T-helper 17 cell (primary cell): ENCODE data around the gene RAPGEF6. TPM values are rescaled to one million over a fixed set of nuclear protein-coding genes. Genes with fewer than 3 reads are reported as not detected.

Experiments
- ATAC-seq: fragments of 150-1000 bp; cut with Tn5 transposase; 2 replicates; pipeline ENCODE4 v1.10.0; 2021; ENCODE audit warnings: mild to moderate bottlenecking, moderate library complexity
- DNase-seq, 3 donors: peaks; one replicate each; pipeline versions ENCODE4 v3.0.0 to v3.0.0-alpha.2; 2020 to 2021
- H3K9me3 ChIP-seq: one replicate; pipeline ENCODE4 v1.7.0; 2013; ENCODE audit warnings: low read length, mild to moderate bottlenecking; ENCODE audit not compliant: control insufficient read depth, poor library complexity, severe bottlenecking
- H3K27ac Mint-ChIP-seq: one replicate; pipeline ENCODE4 v1.8.0; 2022; ENCODE audit warnings: mild to moderate bottlenecking, moderate library complexity, mixed read lengths
- H3K27me3 Mint-ChIP-seq: one replicate; pipeline ENCODE4 v1.8.0; 2022; ENCODE audit warnings: mixed read lengths
- H3K36me3 Mint-ChIP-seq: one replicate; pipeline ENCODE4 v1.8.0; 2022; ENCODE audit warnings: low read depth, mixed read lengths
- H3K4me1 Mint-ChIP-seq: one replicate; pipeline ENCODE4 v1.8.0; 2022; ENCODE audit warnings: mild to moderate bottlenecking, mixed read lengths
- H3K4me3 Mint-ChIP-seq: one replicate; pipeline ENCODE4 v1.8.0; 2022; ENCODE audit warnings: mild to moderate bottlenecking, moderate library complexity, mixed read lengths
- total RNA-seq, 4 donors: library from RNA in 2 of 4; stranded (reverse) in 2 of 4; gene quantifications; one replicate each; pipeline ENCODE4 v1.2.3 and lab custom pipeline; 2022 to 2026

Gene RAPGEF6
- total RNA-seq, 2 donors from 2014 or later: 60.7 to 68.7 TPM

DNA sequence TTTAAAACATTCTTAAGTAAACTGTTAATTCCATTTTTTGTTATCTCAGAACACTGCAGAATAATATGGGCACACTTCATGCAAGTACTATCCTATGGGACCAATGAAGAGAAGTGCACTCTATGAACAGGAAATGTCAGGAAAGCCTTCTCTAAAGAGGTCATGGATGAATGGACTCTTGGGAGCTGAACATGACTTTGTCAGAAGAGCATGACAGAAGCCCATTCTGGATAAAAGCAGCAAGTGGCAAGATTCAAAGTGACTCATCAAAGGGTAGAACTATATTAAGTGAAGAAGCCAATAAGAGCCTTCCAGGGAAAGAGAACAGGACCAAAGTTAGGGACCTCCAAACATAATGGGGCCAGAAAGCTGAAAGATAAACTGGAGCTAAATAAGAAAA, 94.0 kb downstream of the RAPGEF6 start:
- Mint-ChIP-seq H3K4me3 (no peak overlapping the region), H3K36me3 (peaks cover 13% of the 10 kb centered on the region), H3K4me1 (peaks cover 57% of the 10 kb centered on the region), H3K27ac (no peak overlapping the region), H3K27me3 (no peaks in the 10 kb centered on the region)
- ATAC-seq (no peak), DNase-seq (no peak)
- H3K9me3 ChIP-seq: no peaks in the 10 kb centered on the region

GRCh38 chr5:131539251-131539650, 95.8 kb downstream of the RAPGEF6 start:
- Mint-ChIP-seq H3K36me3 (peaks cover 12% of the 10 kb centered on the region), H3K4me1 (peaks cover 54% of the 10 kb centered on the region), H3K27ac (peak overlapping the region; percentile 96), H3K27me3 (no peaks in the 10 kb centered on the region), H3K4me3 (no peak overlapping the region)
- DNase-seq (no peak), ATAC-seq (no peak)
- no peaks in the 10 kb centered on the region for H3K9me3 ChIP-seq

DNA sequence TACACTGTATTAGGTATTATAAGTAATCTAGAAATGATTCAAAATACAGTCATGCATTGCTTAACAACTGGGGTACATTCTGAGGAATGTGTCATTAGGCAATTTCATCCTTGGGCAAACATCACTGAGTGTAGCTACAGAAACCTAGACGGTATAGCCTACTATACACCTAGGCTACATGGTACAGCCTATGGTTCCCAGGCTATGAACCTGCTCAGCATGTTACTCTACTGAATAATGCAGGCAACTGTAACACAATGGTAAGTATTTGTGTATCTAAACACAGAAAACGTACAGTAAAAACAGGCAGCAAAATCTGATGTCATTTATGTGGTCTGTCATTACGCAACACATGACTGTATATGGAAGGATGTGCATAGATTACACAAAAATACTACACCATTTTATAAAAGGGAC, 96.8 kb downstream of the RAPGEF6 start:
- H3K9me3 ChIP-seq: no peaks in the 10 kb centered on the region
- H3K4me1 Mint-ChIP-seq: peaks cover 54% of the 10 kb centered on the region
- peaks cover 10% of the 10 kb centered on the region for H3K36me3 Mint-ChIP-seq
- no peaks in the 10 kb centered on the region for H3K27me3 Mint-ChIP-seq
- peak overlapping the region; percentile 96 for H3K27ac Mint-ChIP-seq
- DNase-seq (no peak), ATAC-seq (peak; percentile 25)
- H3K4me3 Mint-ChIP-seq: no peak overlapping the region

GRCh38 chr5:131536850-131537448, 98.1 kb downstream of the RAPGEF6 start:
- Mint-ChIP-seq H3K27ac (peak overlapping the region; percentile 96), H3K4me3 (peak overlapping the region; percentile 71)

GRCh38 chr5:131536211-131536826, 98.7 kb downstream of the RAPGEF6 start:
- Mint-ChIP-seq H3K36me3 (peaks cover 8% of the 10 kb centered on the region), H3K27ac (peak overlapping the region; percentile 96), H3K27me3 (no peaks in the 10 kb centered on the region), H3K4me1 (peaks cover 54% of the 10 kb centered on the region), H3K4me3 (peak overlapping the region; percentile 71)
- peak; percentile 50 for ATAC-seq
- no peak for DNase-seq
- no peaks in the 10 kb centered on the region for H3K9me3 ChIP-seq

More at GRCh38 chr5:131536850-131537448, 98.1 kb downstream of the RAPGEF6 start:
- Mint-ChIP-seq H3K36me3 (peaks cover 8% of the 10 kb centered on the region), H3K4me1 (peaks cover 57% of the 10 kb centered on the region), H3K27me3 (no peaks in the 10 kb centered on the region)
- no peak for DNase-seq
- no peak for ATAC-seq
- no peaks in the 10 kb centered on the region for H3K9me3 ChIP-seq

- no peaks in the 10 kb centered on the region for H3K27me3 Mint-ChIP-seq
- H3K4me1 Mint-ChIP-seq: peaks cover 50% of the 10 kb centered on the region
- H3K27ac Mint-ChIP-seq: peak overlapping the region; percentile 92
- H3K36me3 Mint-ChIP-seq: peaks cover 5% of the 10 kb centered on the region
- H3K9me3 ChIP-seq: no peaks in the 10 kb centered on the region
- ATAC-seq: no peak
- no peak overlapping the region for H3K4me3 Mint-ChIP-seq
- DNase-seq: no peak
Observed at GRCh38 chr5:131534974-131535373, 100.1 kb downstream of the RAPGEF6 start.

GRCh38 chr5:131533836-131534235, 101.2 kb downstream of the RAPGEF6 start:
- no peak for DNase-seq

GRCh38 chr5:131532031-131532640, 102.9 kb downstream of the RAPGEF6 start:
- Mint-ChIP-seq H3K4me1 (peaks cover 50% of the 10 kb centered on the region), H3K27ac (peak overlapping the region; percentile 92), H3K4me3 (peak overlapping the region; percentile 82), H3K36me3 (peaks cover 6% of the 10 kb centered on the region), H3K27me3 (no peaks in the 10 kb centered on the region)
- ATAC-seq: peak; percentile 68
- H3K9me3 ChIP-seq: no peaks in the 10 kb centered on the region
- no peak for DNase-seq

More at GRCh38 chr5:131533836-131534235, 101.2 kb downstream of the RAPGEF6 start:
- H3K27me3 Mint-ChIP-seq: no peaks in the 10 kb centered on the region
- no peaks in the 10 kb centered on the region for H3K9me3 ChIP-seq
- ATAC-seq: peak; percentile 29
- H3K4me1 Mint-ChIP-seq: peaks cover 50% of the 10 kb centered on the region
- no peak overlapping the region for H3K4me3 Mint-ChIP-seq
- peak overlapping the region; percentile 92 for H3K27ac Mint-ChIP-seq
- peaks cover 6% of the 10 kb centered on the region for H3K36me3 Mint-ChIP-seq

DNA sequence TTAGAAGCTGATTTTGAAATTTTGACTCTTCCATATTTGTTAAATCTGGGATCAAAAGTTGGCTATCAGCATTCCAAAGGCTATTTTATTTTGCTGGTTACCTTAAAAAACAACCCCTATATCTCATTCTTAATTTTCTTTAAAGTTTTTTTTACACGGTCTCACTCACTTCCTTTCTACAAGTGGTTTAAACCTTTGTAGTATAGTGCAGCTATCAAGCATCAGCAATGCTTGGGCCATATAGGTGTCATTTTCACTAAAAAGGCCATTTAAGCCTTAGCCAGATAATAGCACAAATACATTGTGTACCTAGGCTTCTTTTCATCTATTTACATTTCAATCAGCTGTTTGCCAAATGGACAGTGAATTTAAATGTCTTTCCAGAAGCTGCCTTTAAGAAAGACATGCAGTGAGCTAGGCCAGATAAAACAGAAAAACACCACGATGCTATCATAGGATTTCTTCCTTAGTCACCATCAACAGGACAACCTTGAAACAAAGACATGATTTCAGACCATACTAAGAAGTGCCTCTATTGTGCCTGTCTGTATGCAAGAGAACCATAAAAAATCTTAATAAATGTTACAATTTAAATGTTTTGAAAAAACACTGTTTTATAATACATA, 104.2 kb downstream of the RAPGEF6 start:
- no peaks in the 10 kb centered on the region for H3K9me3 ChIP-seq
- peaks cover 54% of the 10 kb centered on the region for H3K4me1 Mint-ChIP-seq
- peaks cover 9% of the 10 kb centered on the region for H3K36me3 Mint-ChIP-seq
- peak overlapping the region; percentile 92 for H3K27ac Mint-ChIP-seq
- DNase-seq: no peak
- ATAC-seq: peak; percentile 46
- H3K4me3 Mint-ChIP-seq: peak overlapping the region; percentile 63
- no peaks in the 10 kb centered on the region for H3K27me3 Mint-ChIP-seq

GRCh38 chr5:131528682-131529081, 106.3 kb downstream of the RAPGEF6 start:
- Mint-ChIP-seq H3K4me3 (peak overlapping the region; percentile 69), H3K4me1 (peaks cover 50% of the 10 kb centered on the region), H3K27ac (peak overlapping the region; percentile 83), H3K27me3 (no peaks in the 10 kb centered on the region), H3K36me3 (peaks cover 9% of the 10 kb centered on the region)
- ATAC-seq (no peak), DNase-seq (no peak)
- H3K9me3 ChIP-seq: no peaks in the 10 kb centered on the region

DNA sequence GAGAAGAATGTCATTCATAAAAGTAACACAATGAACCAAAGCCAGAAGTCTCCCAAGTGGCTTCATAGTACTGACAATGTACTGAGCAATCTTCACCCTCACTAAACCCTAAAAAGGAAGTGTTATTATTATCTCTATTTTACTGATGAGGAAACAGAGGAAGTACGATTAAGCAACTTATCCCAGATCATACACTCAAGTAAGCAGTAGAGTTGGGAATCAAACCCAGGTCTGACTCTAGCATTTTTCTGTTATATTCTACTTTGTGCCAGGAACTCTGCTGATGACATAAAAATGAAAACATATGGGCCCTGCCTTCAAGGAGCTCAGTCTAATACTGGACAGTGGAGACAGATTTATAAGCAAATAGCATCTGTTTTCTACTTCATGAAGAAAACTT, 109.2 kb downstream of the RAPGEF6 start:
- Mint-ChIP-seq H3K27ac (peak overlapping the region; percentile 83), H3K27me3 (no peaks in the 10 kb centered on the region), H3K36me3 (peaks cover 9% of the 10 kb centered on the region), H3K4me3 (peak overlapping the region; percentile 15), H3K4me1 (peaks cover 44% of the 10 kb centered on the region)
- ATAC-seq (no peak), DNase-seq (no peak)
- H3K9me3 ChIP-seq: no peaks in the 10 kb centered on the region

- Mint-ChIP-seq H3K27ac (peak overlapping the region; percentile 67), H3K36me3 (peaks cover 9% of the 10 kb centered on the region), H3K27me3 (no peaks in the 10 kb centered on the region), H3K4me1 (peaks cover 44% of the 10 kb centered on the region), H3K4me3 (no peak overlapping the region)
- no peak for ATAC-seq
- DNase-seq: no peak
- H3K9me3 ChIP-seq: no peaks in the 10 kb centered on the region
Observed at GRCh38 chr5:131524431-131524830, 110.6 kb downstream of the RAPGEF6 start.

DNA sequence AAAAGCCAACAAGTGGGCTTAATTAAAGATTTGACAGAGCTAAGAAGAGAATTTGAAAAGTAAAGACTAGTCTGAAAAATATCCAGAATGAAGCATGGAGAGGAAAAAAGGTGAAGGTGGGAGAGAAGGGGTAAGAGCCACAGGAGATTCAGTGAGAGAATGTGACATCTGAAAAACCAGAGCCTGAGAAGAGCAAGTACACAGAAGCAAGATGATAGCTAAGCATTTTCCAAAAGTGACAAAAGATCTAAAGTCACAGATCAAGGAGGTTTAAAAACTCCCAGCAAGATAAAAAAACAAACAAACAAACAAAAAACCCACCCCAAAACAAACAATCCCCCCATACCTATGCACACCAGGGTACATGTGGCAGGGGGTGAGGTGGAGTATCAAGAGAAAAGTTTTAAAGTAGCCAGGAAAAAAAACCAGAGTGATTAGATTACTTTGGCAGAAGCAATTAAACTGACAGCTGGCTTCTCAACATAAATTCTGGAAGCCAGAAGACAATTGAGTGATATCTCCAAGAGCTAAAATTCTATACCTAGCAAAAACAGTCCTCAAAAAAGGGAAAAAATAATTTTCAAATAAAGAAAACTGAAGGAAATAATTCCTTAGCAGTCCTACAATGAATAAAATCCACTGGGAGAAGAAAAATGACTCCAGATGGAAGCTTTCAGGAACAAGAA, 111.4 kb downstream of the RAPGEF6 start:
- Mint-ChIP-seq H3K27me3 (no peaks in the 10 kb centered on the region), H3K36me3 (peaks cover 5% of the 10 kb centered on the region), H3K4me1 (peaks cover 39% of the 10 kb centered on the region), H3K27ac (peak overlapping the region; percentile 67), H3K4me3 (peak overlapping the region; percentile 63)
- no peak for ATAC-seq
- DNase-seq: no peak
- no peaks in the 10 kb centered on the region for H3K9me3 ChIP-seq
